Choroid plexus epithelial cell (primary cell): ENCODE measurements around the gene PRTFDC1.

Source experiments
- DNase-seq: peaks from one replicate; pipeline ENCODE4 v3.0.0-alpha.2; 2010; ENCODE audit warnings: low read depth
- H3K4me3 ChIP-seq: 2 replicates; pipeline ENCODE4 v1.5.1; 2011; ENCODE audit warnings: low read depth, mild to moderate bottlenecking, control low read depth, low read length, moderate library complexity
- TF ChIP-seq, protein P1 (sequence below): conservative IDR thresholded peaks from 2 replicates; pipeline ENCODE4 v1.5.1; 2011; ENCODE audit warnings: low read depth, mild to moderate bottlenecking, control low read depth, inconsistent platforms, low read length, moderate library complexity

The PRTFDC1 gene

DNA sequence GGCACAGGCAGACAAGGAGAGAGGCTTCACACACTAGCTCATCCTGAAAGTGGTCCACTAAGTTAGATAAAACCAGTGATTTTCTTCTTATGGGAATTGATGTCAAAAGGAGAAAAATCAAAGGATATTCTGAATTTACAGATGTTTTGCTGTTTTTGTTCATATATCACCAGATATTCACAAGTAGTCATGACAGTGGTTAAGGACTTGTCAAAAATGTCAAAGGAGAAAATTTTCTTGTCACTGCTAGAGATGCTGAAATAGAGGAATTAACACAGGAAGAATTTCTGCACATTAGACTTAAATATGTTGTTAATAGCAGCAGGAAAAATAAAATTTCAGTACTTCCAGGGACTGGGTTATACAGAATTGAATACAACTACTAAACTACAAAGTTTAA lies 78.3 kb downstream of the PRTFDC1 start:
- no peak overlapping the region for H3K4me3 ChIP-seq
- TF ChIP-seq, protein P1, sequence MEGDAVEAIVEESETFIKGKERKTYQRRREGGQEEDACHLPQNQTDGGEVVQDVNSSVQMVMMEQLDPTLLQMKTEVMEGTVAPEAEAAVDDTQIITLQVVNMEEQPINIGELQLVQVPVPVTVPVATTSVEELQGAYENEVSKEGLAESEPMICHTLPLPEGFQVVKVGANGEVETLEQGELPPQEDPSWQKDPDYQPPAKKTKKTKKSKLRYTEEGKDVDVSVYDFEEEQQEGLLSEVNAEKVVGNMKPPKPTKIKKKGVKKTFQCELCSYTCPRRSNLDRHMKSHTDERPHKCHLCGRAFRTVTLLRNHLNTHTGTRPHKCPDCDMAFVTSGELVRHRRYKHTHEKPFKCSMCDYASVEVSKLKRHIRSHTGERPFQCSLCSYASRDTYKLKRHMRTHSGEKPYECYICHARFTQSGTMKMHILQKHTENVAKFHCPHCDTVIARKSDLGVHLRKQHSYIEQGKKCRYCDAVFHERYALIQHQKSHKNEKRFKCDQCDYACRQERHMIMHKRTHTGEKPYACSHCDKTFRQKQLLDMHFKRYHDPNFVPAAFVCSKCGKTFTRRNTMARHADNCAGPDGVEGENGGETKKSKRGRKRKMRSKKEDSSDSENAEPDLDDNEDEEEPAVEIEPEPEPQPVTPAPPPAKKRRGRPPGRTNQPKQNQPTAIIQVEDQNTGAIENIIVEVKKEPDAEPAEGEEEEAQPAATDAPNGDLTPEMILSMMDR = no peak
- no peak for DNase-seq

DNA sequence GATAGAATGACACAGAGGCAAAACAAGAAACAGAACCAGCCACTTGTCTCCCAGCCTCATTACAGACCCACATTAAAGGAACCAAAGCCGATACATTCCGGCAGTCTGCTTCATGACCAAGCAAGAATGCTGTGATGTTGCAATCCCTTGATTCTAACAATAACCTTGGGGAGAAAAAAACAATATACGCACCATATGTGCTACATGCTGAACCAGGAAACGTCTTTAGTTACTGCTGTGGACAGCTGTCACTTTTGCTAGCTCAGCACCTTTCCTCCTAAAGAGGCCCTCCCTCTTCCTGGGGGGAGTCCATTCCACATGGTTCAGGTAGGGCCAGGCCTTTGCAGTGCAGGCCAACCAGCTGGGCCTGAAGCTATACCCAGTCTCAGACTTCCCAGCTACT lies 79.1 kb downstream of the PRTFDC1 start:
- no peak overlapping the region for H3K4me3 ChIP-seq
- TF ChIP-seq, protein P1 = no peak
- DNase-seq = peak; percentile 98

DNA sequence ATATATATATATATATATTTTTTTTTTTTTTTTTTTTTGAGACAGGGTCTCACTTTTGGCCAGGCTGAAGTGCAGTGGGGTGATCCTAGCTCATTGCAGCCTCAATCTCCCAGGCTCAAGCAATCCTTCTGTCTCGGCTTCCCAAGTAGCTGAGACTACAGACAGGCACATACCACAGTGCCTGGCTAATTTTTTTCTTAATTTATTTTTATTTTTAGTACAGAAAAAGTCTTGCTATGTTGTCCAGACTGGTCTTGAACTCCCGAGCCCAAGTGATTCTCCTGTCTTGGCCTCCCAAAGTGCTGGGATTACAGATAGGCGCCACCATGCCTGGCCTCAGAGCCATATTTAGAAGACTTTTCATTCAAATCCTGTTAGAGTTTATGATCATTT lies 79.6 kb downstream of the PRTFDC1 start:
- peak; percentile 61 for DNase-seq
- TF ChIP-seq, protein P1 = no peak
- no peak overlapping the region for H3K4me3 ChIP-seq

DNA sequence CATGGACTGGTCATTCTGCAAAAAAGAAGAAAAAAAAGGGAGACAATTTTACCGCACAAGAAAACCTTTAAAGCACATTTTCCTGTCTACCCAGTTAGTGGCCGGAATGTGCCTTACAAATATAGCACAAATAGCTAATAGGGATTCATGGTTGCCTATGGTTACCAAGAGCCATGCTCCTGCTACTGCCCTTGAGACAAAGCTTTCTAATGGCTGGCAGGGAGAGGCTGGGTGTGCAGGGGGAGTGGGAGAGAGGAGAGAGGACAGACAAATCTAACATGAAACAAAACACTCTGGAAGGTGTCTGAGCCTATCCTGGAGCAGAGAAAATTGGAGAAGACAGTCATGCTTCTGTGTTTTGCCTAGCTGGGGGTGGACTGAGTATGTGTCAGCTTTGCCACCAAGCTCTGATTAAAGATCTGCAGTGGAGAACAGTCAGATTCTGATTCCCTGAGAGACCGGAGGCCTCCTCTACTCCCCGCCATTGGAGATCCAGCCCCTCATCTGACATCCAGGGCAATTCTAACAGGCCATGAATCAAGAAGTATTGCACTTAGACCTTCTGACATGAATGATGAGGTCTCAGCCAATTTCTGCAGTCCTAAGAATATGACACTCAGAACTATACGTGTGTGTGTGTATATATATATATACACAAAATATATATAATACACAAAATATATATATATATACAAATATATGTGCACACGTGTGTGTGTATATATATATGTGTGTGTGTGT lies 80.2 kb downstream of the PRTFDC1 start:
- TF ChIP-seq, protein P1 = no peak
- no peak overlapping the region for H3K4me3 ChIP-seq
- peak; percentile 28 for DNase-seq

DNA sequence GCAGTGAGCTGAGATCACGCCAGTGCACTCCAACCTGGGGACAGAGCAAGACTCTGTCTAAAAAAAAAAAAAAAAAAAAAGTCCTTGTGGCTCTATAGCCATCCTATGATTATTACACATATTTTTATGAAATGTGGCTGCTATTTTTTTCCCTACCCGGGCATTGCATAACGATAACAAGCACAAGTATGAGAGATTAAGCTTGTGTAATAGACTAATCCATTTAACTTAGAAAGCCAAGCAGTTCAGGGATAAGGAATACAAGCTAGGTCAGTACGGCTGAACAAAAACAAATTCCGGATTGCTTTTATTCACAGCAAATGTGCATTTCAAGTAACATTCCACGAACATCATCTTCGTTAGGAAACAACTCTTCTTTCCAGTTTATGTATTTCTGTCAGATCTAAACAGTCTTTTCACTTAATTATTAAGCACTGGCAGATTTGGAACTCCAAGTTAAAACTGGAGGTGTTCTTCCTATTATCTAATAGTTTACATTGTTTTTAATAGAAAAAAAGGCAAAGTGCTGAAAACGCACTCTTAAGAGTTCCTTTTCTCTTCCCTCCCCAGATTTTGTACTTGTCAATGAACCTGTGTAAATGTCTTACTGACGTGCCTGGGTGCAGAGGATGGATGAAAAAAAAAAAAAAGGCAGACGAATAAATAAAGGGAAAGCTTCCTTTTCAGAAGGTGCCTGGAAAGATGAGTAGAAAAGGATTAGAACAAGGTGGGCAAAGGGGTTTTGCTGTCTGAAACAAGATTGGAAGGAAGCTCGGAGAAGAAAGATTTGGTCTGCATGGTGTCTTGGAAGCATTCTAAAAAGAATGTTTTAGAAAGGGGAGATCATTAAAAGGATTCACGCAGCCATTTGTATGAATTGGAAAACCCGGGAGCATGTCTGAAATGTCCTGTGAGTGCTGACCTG lies 81.1 kb downstream of the PRTFDC1 start:
- TF ChIP-seq, protein P1 = no peak
- H3K4me3 ChIP-seq = no peak overlapping the region
- no peak for DNase-seq

DNA sequence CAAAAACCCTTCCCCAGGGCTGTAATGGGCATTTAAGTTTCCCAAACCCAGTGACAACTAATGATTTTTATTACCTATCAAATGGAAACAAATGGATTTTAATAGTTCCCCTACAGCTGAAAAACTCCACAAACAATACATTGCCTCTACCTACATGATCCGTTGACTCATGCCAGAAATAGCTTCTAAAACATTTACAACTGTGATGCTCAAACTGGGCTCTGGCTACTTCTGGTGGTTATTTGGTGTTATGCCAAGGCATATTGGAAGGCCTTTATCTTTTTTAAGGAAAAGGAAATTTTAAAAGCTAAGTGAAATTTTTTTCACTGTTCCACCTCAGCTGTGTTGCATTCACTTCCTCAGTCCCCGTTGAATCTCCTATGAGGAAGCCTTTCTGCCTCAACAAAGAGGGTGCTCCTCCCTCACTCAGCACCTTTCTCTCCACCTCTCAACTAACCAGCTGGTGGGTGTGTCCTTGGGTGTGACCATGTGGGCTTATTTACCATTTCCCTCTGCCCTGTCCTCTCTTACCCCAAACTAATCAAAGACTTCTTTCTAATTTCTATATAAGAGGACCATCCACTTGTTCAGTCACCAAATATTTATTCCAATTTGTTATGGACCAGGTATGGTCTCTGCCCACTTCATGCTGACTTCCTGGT lies 82.9 kb downstream of the PRTFDC1 start:
- TF ChIP-seq, protein P1 = peak; percentile 17
- H3K4me3 ChIP-seq = no peak overlapping the region
- DNase-seq = peak; percentile 76
